ENCODE data around the gene RXRA. TPM values are rescaled to one million over a fixed set of nuclear protein-coding genes. Genes with fewer than 3 reads are reported as not detected.

The RXRA gene
- total RNA-seq, 1 donor from 2014 or later, result 49.4 TPM

DNA sequence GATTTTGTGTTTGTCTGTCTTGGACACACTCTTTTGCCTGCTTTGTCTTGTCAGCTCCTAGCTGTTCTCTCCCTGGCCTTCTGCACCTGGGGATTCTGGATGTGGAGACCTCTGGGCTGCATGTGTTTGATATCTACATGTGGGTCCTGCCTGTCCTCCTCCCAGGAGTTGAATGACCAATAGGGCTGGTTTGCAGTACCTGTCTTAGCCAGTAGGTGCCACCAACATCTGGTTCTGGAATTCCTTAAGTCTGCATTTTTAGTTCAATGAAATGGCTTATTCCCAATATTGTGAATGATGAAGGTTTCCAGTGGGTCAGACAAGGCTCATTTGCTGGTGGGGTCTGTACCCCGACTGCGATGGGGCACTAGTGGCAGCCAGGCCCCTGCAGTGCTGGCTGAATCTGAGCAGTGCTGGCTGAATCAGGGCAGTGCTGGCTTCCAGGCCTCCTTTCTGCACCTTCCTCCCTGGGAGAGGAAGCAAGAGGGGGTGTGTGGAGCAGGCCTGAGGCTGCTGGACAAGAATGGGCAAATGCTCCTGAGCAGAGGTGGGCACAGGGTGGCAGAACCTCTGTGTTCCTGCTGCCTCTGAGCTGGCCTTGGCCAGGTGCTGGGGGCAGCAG, 73.3 kb downstream of the RXRA start:
- H3K9me3 ChIP-seq, result no peaks in the 10 kb centered on the region
- no peak overlapping the region for H3K4me3 ChIP-seq
- DNase-seq (ENCODE audit: extremely low spot score in 2 of 2), result no peak
- TF ChIP-seq POLR2A (IDR thresholded peaks at IDR 0.05) (no peak), POLR2AphosphoS5 (IDR thresholded peaks at IDR 0.05; ENCODE audit: insufficient read depth in 1 of 2, low read depth in 1 of 2) (no peak)
- TF ChIP-seq, protein P1, sequence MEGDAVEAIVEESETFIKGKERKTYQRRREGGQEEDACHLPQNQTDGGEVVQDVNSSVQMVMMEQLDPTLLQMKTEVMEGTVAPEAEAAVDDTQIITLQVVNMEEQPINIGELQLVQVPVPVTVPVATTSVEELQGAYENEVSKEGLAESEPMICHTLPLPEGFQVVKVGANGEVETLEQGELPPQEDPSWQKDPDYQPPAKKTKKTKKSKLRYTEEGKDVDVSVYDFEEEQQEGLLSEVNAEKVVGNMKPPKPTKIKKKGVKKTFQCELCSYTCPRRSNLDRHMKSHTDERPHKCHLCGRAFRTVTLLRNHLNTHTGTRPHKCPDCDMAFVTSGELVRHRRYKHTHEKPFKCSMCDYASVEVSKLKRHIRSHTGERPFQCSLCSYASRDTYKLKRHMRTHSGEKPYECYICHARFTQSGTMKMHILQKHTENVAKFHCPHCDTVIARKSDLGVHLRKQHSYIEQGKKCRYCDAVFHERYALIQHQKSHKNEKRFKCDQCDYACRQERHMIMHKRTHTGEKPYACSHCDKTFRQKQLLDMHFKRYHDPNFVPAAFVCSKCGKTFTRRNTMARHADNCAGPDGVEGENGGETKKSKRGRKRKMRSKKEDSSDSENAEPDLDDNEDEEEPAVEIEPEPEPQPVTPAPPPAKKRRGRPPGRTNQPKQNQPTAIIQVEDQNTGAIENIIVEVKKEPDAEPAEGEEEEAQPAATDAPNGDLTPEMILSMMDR (IDR thresholded peaks at IDR 0.05), result no peak
- no peaks in the 10 kb centered on the region for H3K27me3 ChIP-seq
- intact Hi-C loops (cut with DNase I), result no loop called here
- peaks cover 72% of the 10 kb centered on the region for H3K4me1 ChIP-seq
- H3K36me3 ChIP-seq, result no peaks in the 10 kb centered on the region
- H3K27ac ChIP-seq, result no peak overlapping the region

DNA sequence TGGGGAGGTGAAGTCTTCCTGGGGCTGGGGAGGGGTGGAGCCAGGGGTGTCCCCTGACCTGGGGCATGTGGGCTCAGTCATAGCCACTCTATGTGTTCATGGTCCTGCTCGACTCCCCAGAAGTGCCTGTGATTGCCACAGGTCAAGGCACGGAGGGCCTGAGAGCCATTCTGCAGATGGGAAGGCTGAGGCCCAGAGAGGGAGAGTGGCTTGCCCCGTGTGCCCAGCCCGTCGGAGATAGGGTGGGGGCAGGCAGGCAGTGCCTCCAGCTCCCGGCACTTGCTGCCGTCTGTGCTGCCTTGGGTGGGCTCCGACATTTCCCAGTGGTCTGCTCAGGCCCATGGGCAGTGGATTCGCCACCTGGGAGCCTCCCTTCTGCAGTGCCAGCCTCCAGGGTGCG, 74.0 kb downstream of the RXRA start:
- Histone ChIP-seq H3K27me3 (no peaks in the 10 kb centered on the region), H3K27ac (no peak overlapping the region), H3K4me1 (peaks cover 72% of the 10 kb centered on the region), H3K36me3 (no peaks in the 10 kb centered on the region), H3K4me3 (no peak overlapping the region), H3K9me3 (no peaks in the 10 kb centered on the region)
- DNase-seq (ENCODE audit: extremely low spot score in 2 of 2), result no peak
- intact Hi-C loops (cut with DNase I), result no loop called here
- TF ChIP-seq POLR2AphosphoS5 (IDR thresholded peaks at IDR 0.05; ENCODE audit: insufficient read depth in 1 of 2, low read depth in 1 of 2) (no peak), POLR2A (IDR thresholded peaks at IDR 0.05) (no peak)
- TF ChIP-seq, protein P1 (IDR thresholded peaks at IDR 0.05), result no peak

DNA sequence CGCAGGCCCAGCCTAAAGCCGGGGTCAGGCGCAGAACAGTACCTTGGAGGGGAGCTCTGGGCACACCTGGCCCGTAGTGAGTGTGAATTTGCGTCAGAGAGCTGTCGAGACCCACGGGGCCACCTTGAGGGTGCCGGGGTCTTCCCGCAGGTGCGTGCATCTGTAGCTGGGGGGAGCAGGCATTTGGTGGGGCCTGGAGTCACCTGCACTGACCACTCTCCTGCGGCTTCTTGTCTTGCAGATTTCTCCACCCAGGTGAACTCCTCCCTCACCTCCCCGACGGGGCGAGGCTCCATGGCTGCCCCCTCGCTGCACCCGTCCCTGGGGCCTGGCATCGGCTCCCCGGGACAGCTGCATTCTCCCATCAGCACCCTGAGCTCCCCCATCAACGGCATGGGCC, 75.1 kb downstream of the RXRA start:
- Histone ChIP-seq H3K27me3 (no peaks in the 10 kb centered on the region), H3K4me1 (peaks cover 72% of the 10 kb centered on the region), H3K9me3 (no peaks in the 10 kb centered on the region), H3K4me3 (no peak overlapping the region), H3K36me3 (no peaks in the 10 kb centered on the region), H3K27ac (no peak overlapping the region)
- no peak for DNase-seq (ENCODE audit: extremely low spot score in 2 of 2)
- intact Hi-C loops (cut with DNase I), result no loop called here
- TF ChIP-seq POLR2AphosphoS5 (IDR thresholded peaks at IDR 0.05; ENCODE audit: insufficient read depth in 1 of 2, low read depth in 1 of 2) (no peak), POLR2A (IDR thresholded peaks at IDR 0.05) (no peak)
- TF ChIP-seq, protein P1 (IDR thresholded peaks at IDR 0.05), result no peak

DNA sequence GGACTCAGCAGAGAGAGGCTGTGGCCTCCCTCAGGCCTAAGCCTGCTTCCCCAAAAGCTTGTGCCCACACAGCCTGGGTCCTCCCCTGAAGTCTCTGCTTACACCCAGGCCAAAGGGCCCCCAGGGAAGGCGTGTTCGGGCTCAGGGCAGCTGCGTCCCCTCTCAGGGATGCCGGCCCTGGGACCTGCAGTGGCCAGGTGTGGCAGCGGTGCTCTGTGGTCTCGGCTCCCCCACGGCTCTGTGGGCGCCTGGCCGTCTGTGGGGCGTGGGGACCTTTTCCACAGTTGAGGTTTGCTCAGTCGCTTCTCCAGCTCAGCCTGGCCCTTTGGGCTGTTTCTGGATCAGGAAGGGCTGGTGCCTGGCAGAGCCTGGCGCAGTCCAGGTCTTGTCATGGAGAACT, 75.9 kb downstream of the RXRA start:
- Histone ChIP-seq H3K27me3 (no peaks in the 10 kb centered on the region), H3K9me3 (no peaks in the 10 kb centered on the region), H3K4me3 (no peak overlapping the region), H3K4me1 (peaks cover 72% of the 10 kb centered on the region), H3K36me3 (no peaks in the 10 kb centered on the region), H3K27ac (peak overlapping the region; percentile 77)
- TF ChIP-seq POLR2A (IDR thresholded peaks at IDR 0.05) (no peak), POLR2AphosphoS5 (IDR thresholded peaks at IDR 0.05; ENCODE audit: insufficient read depth in 1 of 2, low read depth in 1 of 2) (no peak)
- TF ChIP-seq, protein P1 (IDR thresholded peaks at IDR 0.05), result no peak
- intact Hi-C loops (cut with DNase I), result no loop called here
- DNase-seq (ENCODE audit: extremely low spot score in 2 of 2), result no peak

DNA sequence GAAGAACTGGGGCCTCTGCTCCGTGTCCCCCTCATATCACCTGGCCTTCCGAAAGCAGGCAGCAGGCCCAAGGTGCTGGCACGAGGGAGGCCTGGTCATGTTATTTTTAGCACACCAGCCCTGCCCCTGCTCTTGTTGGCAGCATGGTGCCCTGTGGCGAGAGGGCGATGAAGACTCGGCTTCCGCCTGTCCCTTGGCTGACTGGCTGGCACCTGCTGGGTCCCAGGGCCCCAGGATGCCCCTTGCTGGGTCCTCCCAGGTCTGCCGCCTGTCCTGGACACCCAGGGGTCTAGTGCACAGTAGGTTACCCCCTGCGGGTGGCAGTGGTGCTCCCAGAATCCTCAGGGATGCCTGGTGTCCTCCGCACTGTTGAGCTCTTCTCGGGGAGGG, 77.0 kb downstream of the RXRA start:
- TF ChIP-seq POLR2A (IDR thresholded peaks at IDR 0.05), result no peak
- TF ChIP-seq, protein P1 (IDR thresholded peaks at IDR 0.05), result no peak
- TF ChIP-seq POLR2AphosphoS5 (IDR thresholded peaks at IDR 0.05; ENCODE audit: insufficient read depth in 1 of 2, low read depth in 1 of 2), result no peak
- Histone ChIP-seq H3K27me3 (no peaks in the 10 kb centered on the region), H3K36me3 (no peaks in the 10 kb centered on the region), H3K9me3 (no peaks in the 10 kb centered on the region), H3K4me3 (peak overlapping the region in 1 of 2 donors; percentile 16), H3K27ac (peak overlapping the region; percentile 77), H3K4me1 (peaks cover 77% of the 10 kb centered on the region)
- DNase-seq (ENCODE audit: extremely low spot score in 2 of 2), result no peak
- intact Hi-C loops (cut with DNase I), result no loop called here

Data from vagina (tissue), 2 donors.